NCI-H146 treated with DMSO at 0.1 percent for 48 hours (cell line): ENCODE data around the gene TMEM59.
A peak's percentile ranks its signal among the peaks of the same experiment; 100 is the strongest.
"Not testable (repeated sequence)": the region's sequence is repeated elsewhere in the genome, so short reads cannot be mapped to it uniquely, and the experiment has no call there.

ENCODE experiments used
- DNase-seq: peaks from one replicate; lab custom pipeline; 2025; ENCODE audit not compliant: unreplicated experiment; lab: John Stamatoyannopoulos, UW

The TMEM59 gene

GRCh38 chr1:54052934-54053744 is at the start of gene TMEM59, which contains the start of gene TCEANC2:
TMEM59 (minus strand) TSS chr1:54053204; CDS start chr1:54053188, 16 bp downstream.
TCEANC2 (plus strand) TSS chr1:54053608; CDS start chr1:54054423, 815 bp downstream.
- peak; percentile 96 for DNase-seq

DNA sequence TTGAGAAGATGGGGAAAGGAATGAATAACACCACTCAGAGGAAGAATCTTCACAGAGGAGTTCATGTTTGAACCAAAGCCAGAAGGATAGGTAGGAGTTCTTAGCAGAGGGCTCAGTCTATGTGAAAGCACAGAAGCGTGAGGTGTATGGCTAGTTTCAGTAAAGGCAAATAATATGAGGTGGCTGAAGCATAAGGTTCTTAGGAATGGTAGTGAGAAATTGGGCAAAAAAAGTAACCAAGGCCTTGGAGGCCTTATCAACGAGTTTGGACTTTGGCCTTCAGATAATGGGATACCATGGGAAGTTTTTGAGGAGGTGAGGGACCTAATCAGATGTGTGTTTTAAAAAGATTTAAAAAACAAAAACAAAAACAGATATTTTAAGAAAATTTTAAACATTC is 47.5 kb upstream of the TMEM59 start:
- DNase-seq, result no peak

- no peak for DNase-seq
Measured at GRCh38 chr1:54099061-54099610, 46.1 kb upstream of the TMEM59 start.

- no peak for DNase-seq
Measured at GRCh38 chr1:54096877-54097240, 43.9 kb upstream of the TMEM59 start.

- no peak for DNase-seq
Measured at GRCh38 chr1:54096227-54096876, 43.3 kb upstream of the TMEM59 start.

- DNase-seq, result no peak
Measured at GRCh38 chr1:54095546-54096226, 42.7 kb upstream of the TMEM59 start.

DNA sequence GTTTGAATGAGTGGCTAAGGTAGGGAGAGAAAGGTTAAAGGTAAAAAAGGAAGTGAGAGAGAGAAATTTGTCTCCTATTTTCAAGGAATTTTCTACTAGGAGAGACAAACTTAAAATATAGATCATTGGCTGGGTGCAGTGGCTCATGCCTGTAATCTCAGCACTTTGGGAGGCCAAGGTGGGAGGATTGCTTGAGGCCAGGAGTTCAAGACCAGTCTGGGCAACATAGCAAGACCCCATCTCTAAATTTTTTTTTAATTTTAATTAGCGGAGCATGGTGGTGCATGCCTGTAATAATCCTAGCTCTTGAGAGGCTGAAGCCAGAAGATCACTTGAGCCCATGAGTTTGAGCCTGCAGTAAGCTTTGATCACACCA is 41.7 kb upstream of the TMEM59 start:
- not testable (repeated sequence) for DNase-seq

DNA sequence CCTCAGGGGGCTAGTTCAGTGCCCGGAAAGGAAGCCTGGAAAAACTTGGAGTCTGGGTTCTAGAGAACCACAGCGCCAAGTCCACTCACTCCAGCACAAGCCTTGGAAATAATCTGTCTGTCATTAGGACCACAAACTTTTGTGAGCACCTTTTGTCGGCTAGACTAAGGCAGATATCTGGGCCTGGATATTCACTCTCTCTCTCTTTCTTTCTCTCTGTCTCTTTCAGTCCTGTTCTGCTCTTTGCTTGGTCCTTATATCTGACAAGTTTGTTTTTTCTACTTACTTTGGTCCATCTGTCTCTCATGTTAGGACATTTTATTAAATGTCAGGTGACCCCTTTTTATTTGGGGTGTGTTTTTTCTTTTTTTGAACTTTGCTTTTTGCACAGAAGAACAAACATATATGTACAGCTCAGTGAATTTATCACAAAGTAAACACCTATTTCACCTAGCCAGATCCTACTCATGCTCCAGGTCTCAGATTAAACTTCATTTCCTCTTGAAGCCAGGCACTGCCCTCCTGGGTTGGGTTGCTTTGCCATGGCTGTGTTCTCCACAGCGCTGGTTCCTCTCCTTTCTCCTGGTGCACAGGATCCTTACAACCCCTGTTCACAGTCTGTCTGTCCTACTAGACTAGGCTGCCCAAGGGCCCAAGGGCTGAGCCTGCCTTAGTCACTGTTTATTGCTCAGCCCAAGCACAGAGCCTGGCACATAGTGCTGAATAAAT is 41.2 kb upstream of the TMEM59 start:
- DNase-seq, result no peak

- DNase-seq, result no peak
Measured at GRCh38 chr1:54091666-54092065, 38.7 kb upstream of the TMEM59 start.

DNA sequence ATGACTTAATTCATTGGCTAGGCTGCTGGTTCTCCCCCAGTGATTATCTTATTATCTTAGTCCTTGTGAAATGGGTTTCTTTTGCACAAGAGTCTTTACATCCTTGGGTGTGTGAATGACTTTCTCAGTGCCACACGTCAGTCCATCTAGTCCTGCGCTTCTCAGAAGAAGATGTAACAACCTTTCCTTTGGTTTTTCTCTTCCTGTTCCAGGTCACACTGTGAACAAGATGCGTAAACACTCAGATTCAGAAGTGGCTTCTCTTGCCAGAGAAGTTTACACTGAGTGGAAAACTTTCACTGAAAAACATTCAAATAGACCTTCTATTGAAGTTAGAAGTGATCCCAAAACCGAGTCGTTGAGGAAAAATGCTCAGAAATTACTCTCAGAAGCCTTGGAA is 35.4 kb upstream of the TMEM59 start:
- no peak for DNase-seq

DNA sequence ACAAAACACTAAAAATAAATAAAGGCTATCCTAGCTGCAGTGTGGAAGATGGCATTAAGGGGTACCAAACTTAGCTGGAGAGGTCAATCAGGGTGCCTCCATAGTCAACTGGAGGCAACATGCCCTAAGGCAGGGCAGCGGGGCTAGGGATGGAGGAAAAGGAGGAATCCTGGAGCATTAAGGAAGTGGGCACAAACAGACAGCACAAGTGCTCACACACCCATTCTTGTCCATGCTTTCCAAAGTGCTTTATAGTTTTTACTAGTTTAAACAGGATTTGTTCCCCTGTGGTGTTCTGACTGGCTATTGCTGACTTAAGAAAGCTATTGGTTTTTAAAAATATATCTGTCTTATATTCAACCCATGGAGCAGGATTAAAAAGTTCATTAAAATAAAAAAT is 33.8 kb upstream of the TMEM59 start:
- no peak for DNase-seq

- no peak for DNase-seq
Measured at GRCh38 chr1:54084794-54085193, 31.8 kb upstream of the TMEM59 start.

GRCh38 chr1:54081306-54082270 is 28.6 kb upstream of the TMEM59 start:
- peak; percentile 17 for DNase-seq

DNA sequence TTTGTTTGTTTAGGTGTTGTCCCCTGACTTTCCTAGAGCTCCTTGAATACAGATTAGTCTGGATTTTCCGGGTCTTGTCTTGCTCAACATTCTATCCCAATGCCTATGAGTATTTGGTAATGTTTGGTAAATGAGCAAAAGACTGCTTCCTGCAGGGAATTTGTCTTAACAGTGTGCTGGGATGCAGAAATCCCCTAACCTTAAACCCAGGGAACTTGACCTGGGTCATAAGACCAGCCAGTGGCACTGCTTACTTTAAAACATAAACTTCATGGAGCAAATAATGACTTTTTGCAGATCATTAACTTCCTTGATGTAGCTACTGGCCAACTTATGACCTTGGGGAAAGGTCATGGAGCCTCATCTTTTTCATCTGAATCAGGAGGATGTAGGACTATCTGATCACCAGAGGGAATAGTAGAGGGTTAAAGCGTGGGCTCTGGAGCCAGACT is 27.6 kb upstream of the TMEM59 start:
- DNase-seq, result no peak

DNA sequence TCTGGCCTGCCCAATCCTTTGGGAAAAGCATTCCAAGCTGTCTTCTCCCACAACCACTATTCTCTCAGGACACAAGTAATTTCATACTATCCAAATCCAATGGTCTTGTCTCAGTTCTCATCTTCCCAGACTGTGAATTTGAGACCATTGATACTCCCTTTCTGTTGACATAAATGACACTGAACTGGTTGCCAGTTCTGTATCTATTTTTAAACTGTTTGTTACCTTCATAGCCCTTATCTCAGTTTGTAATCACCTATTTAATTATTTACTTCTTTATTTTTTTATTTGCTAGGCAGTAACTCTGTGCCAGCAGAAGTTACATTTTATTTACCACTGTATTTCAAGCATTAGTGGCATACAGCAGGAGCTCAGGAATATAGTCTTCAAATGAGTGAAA is 24.4 kb upstream of the TMEM59 start:
- no peak for DNase-seq

DNA sequence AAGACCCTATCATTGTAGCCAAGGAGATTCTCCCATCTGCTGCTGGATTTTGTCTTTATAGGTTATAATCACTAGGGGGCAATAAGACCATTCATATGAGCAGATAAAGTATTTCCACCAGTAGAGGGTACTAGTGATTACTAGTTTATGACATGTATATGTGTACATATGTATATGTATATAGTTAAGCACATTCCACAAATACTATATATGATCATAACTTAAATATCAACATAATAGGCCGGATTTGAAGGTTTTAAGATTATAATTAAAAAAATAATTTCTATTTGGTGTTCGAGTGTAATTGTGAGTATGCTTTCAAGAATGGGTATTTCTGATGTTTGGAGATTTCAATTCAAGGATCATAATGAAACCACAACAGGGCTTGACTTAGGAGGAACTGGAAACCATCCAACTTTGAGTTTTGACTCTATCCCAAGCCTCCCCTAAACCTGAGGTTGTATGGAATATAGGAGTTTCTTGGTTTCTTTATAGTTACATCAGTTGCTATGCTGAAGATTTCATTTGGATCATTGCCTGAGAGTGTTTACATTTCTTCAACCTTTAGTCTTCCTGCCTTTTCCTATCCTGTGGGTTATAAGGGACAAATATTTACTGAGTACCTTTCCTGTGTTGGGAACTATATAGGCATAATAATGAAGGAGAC is 17.3 kb upstream of the TMEM59 start:
- DNase-seq, result peak; percentile 39

- DNase-seq, result no peak
Measured at GRCh38 chr1:54069791-54070170, 16.8 kb upstream of the TMEM59 start.

DNA sequence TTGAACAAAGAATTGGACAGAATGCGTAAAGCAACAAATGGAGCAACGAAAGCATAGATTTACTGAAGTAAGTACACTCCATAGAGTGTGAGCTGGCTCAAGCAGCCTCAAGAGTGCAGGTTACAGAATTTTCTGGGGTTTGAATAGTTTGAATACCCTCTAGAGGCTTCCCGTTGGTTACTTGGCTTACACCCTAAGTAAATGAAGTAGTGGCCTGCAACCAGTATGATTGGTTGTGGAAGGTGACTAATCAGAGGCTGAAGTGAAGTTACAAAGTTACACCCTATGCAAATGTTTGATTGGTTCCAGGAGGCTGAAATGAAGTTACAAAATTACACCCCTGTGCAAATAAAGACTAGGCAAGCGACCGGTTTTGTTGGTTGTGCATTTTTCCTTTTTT is 11.3 kb upstream of the TMEM59 start:
- DNase-seq, result no peak

DNA sequence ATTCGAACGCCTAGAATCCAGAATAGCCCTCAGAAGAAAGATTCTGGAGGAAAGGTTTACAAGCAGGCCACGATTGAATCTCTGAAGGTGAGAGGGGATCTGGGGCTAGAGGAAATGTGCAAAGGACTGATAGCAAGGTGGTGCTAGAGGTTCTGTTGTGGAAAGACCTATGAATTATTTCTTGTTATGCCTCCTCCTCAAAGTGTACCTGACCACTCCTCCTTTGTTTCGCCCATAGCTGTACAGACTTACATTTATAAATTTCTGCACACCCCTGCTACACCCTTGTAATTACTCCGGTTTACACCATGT is 1.4 kb upstream of the TMEM59 start:
- DNase-seq, result no peak
